GM23248 (cell line): Measurements from ENCODE around the gene YPEL2.

Experiments used
- EZH2 ChIP-seq: fragments of 200-600 bp; sonication (generic); IDR thresholded peaks from 2 replicates; pipeline ENCODE4 v1.6.1; 2018; ENCODE audit warnings: antibody characterized with exemption, mild to moderate bottlenecking; ENCODE audit not compliant: insufficient read depth, poor library complexity, severe bottlenecking
- EZH2phosphoT487 ChIP-seq: fragments of 200-600 bp; sonication (generic); IDR thresholded peaks from 2 replicates; pipeline ENCODE4 v1.6.1; 2018; ENCODE audit warnings: antibody characterized with exemption, moderate library complexity, mild to moderate bottlenecking, low read depth; ENCODE audit not compliant: insufficient read depth

DNA sequence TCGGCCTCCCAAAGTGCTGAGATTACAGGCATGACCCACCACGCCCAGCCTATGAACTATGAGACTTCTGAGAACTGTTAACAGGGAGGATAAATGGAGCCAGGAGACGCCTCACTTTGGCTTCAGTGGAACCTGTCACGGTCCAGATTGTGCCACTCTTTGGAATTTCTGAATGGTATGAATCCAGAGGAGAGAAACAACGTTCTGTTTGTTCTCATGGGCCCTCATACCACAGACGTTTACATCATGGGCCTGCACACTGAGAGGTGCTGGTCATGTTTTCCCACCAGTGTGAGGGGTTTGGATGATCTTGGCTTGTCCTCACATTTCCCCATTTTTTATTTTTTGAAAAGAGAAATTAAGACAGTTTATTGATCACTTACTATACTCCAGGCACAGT, 90.3 kb downstream of the YPEL2 start:
- TF ChIP-seq EZH2 = no peak
- TF ChIP-seq EZH2phosphoT487 = no peak
